Activated CD4-positive, alpha-beta memory T cell treated with anti-CD3 and anti-CD28 coated beads for 36 hours (primary cell): Measurements from ENCODE around the gene TOMM20. TPM values are rescaled to one million over a fixed set of nuclear protein-coding genes. Genes with fewer than 3 reads are reported as not detected.

ENCODE experiments used
- CTCF ChIA-PET: fragments of 350-600 bp; sonication (Branson Sonifier 250); formaldehyde crosslinking; loops from one replicate; lab custom pipeline; 2021; ENCODE audit warnings: antibody characterized with exemption, inconsistent platforms; lab: Charles Lee
- POLR2A ChIA-PET: fragments of 350-600 bp; sonication (Branson Sonifier 250); formaldehyde crosslinking; loops from one replicate; lab custom pipeline; 2021; ENCODE audit warnings: antibody characterized with exemption; lab: Charles Lee
- DNase-seq: peaks from one replicate; pipeline ENCODE4 v3.0.0-alpha.2; 2020
- H3K27ac Mint-ChIP-seq: one replicate; pipeline ENCODE4 v1.8.0; 2021; ENCODE audit warnings: mixed read lengths
- H3K27me3 Mint-ChIP-seq: one replicate; pipeline ENCODE4 v1.8.0; 2021; ENCODE audit warnings: mixed read lengths
- H3K36me3 Mint-ChIP-seq: one replicate; pipeline ENCODE4 v1.8.0; 2021; ENCODE audit warnings: mixed read lengths
- H3K4me1 Mint-ChIP-seq: one replicate; pipeline ENCODE4 v1.8.0; 2021; ENCODE audit warnings: low read depth, mixed read lengths
- H3K4me3 Mint-ChIP-seq: one replicate; pipeline ENCODE4 v1.8.0; 2021; ENCODE audit warnings: mild to moderate bottlenecking, mixed read lengths
- H3K9me3 Mint-ChIP-seq: one replicate; pipeline ENCODE4 v1.8.0; 2021; ENCODE audit warnings: mixed read lengths
- intact Hi-C: fragments of 100-400 bp; cut with micrococcal nuclease; formaldehyde crosslinking; loops from one replicate; pipeline ENCODE4 v1.15.1; 2023
- total RNA-seq, 2 experiments: library from RNA; stranded (reverse); gene quantifications; one replicate each; pipeline ENCODE4 v1.2.3, GENCODE V29; 2021

TOMM20 gene
- total RNA-seq, 2 experiments from 2014 or later, result 127 to 142 TPM

DNA sequence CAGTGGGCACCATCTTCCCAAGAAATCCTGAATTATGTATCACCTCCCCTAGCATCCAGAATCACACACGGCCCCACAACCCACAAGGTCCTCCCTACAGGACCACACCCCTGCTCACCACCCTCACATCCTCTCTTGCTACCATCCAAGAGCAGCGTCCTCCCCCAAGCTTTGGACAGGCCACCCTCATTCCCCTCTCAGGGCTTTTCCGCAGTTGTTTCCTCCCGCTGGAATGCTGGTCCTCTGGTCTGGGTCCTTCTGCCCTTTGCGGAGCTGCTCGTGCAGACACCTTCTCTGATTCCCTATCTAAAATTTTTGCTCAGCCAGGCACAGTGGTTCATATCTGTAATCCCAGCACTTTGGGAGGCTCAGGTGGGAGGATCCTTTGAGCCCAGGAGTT, 56.5 kb downstream of the TOMM20 start:
- ChIA-PET CTCF (no interaction called here), POLR2A (interaction anchor here (1.3 kb wide), 1 partner anchor 60 kb away, joined by 3 read pairs; no protein-coding TSS in a partner anchor)

DNA sequence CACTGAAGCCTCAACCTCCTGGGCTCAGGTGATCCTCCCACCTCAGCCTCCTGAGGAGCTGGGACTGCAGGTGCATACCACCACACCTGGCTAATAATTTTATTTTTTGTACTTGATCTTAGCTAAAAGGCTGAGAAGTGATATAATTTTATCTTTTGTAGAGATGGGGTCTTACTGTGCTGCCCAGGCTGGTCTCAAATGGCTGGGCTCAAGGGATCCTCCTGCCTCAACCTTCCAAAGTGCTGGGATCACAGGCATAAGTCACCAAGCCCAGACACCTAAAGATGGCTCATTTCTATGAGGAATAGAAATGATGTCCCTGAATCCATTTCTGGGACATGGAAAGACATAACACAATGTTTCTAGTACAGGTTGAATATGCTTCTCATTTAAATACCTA, 57.8 kb downstream of the TOMM20 start:
- Mint-ChIP-seq H3K27ac (no peak overlapping the region), H3K4me1 (peaks cover 35% of the 10 kb centered on the region), H3K9me3 (no peaks in the 10 kb centered on the region), H3K4me3 (no peak overlapping the region), H3K27me3 (no peaks in the 10 kb centered on the region), H3K36me3 (no peaks in the 10 kb centered on the region)
- ChIA-PET POLR2A (no interaction called here), CTCF (interaction anchor here (1.5 kb wide), 1 partner anchor 346 kb away, joined by 3 read pairs; no protein-coding TSS in a partner anchor)
- DNase-seq, result no peak
- intact Hi-C loops, result no loop called here

More for the DNA sequence above, 56.5 kb downstream of the TOMM20 start:
- Mint-ChIP-seq H3K27ac (peak overlapping the region; percentile 15), H3K9me3 (no peaks in the 10 kb centered on the region), H3K4me3 (no peak overlapping the region), H3K4me1 (peaks cover 38% of the 10 kb centered on the region), H3K36me3 (peaks cover 4% of the 10 kb centered on the region), H3K27me3 (no peaks in the 10 kb centered on the region)
- DNase-seq, result no peak
- intact Hi-C loops, result no loop called here

DNA sequence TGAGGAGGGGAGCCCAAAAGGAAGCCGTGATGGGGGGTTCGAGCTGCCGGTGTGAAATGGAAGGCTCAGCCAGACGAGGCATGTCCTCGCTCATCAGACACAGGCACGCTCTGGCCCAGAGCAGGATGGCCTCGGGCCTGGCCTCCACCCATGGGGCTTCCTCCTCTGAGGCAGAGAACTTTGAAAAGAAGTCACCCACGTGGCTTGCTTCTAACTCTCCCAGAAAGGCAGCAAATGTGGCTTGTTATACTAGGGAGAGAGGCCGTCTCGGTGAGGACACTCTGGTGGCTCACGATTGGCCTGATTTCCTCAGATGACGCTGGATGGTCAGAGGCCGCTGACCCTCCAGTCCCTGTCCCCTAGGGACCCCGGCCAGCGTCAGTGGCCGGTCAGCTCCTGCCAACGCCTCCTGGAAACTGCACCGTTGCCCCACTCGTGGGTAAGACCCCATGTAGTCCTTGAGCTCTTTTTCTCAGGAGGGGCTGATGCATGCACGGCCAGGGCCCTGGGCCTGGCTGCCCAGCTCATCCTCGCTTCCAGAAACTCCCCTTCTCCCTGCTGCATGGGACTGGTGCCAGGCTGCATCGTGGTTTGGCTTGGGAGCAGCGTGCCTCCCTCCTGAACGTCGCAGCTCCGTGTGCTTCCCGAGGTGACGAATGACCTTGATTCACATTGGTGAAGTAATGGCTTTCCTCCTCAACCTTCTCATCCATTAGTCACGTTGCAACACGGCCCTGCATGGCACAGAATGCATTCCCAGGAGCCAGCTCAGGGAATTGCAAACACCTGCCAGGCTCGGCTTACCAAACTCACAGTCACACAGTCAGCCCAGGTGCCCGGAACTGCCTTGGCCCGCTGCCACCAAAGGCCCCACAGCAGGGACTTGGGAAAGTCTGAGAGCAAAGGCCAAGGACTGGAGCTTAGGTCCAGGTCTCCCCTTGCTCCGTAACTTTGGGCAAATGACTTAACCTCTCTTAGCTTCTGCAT, 58.8 kb downstream of the TOMM20 start:
- no peak overlapping the region for H3K27ac Mint-ChIP-seq
- no peak for DNase-seq
- no peak overlapping the region for H3K4me3 Mint-ChIP-seq
- ChIA-PET CTCF (interaction anchor here (1.0 to 1.5 kb wide), 3 partner anchors 14 to 347 kb away, joined by 3 to 5 read pairs (median 3); no protein-coding TSS in a partner anchor), POLR2A (no interaction called here)
- H3K4me1 Mint-ChIP-seq, result peaks cover 26% of the 10 kb centered on the region
- no peaks in the 10 kb centered on the region for H3K27me3 Mint-ChIP-seq
- intact Hi-C loops, result no loop called here
- no peaks in the 10 kb centered on the region for H3K9me3 Mint-ChIP-seq
- no peaks in the 10 kb centered on the region for H3K36me3 Mint-ChIP-seq

DNA sequence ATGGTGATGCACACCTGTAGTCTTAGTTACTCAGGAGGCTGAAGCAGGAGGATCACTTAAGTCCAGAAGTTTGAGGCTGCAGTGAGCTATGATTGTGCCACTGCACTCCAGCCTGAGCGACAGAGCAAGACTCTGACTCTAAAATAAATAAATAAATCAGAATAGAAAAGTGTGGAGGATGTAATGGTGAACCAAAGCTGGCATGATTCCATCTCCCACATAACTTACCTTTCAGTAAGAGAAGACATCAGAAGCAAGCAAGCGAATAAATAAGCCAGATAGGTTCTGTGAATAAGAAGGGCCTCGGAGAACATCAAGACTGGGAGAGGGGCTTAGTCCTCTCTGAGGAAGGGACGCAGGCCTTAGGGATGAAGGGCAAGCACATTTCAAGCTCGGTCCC, 59.5 kb downstream of the TOMM20 start:
- Mint-ChIP-seq H3K4me3 (no peak overlapping the region), H3K9me3 (no peaks in the 10 kb centered on the region), H3K27me3 (no peaks in the 10 kb centered on the region), H3K27ac (no peak overlapping the region), H3K36me3 (no peaks in the 10 kb centered on the region), H3K4me1 (peaks cover 19% of the 10 kb centered on the region)
- CTCF ChIA-PET, result interaction anchor here (1.0 to 1.5 kb wide), 3 partner anchors 15 to 348 kb away, joined by 3 to 5 read pairs (median 3); no protein-coding TSS in a partner anchor
- DNase-seq, result no peak
- POLR2A ChIA-PET, result interaction anchor here (0.6 kb wide), 1 partner anchor 464 kb away, joined by 4 read pairs; no protein-coding TSS in a partner anchor
- intact Hi-C loops, result no loop called here

DNA sequence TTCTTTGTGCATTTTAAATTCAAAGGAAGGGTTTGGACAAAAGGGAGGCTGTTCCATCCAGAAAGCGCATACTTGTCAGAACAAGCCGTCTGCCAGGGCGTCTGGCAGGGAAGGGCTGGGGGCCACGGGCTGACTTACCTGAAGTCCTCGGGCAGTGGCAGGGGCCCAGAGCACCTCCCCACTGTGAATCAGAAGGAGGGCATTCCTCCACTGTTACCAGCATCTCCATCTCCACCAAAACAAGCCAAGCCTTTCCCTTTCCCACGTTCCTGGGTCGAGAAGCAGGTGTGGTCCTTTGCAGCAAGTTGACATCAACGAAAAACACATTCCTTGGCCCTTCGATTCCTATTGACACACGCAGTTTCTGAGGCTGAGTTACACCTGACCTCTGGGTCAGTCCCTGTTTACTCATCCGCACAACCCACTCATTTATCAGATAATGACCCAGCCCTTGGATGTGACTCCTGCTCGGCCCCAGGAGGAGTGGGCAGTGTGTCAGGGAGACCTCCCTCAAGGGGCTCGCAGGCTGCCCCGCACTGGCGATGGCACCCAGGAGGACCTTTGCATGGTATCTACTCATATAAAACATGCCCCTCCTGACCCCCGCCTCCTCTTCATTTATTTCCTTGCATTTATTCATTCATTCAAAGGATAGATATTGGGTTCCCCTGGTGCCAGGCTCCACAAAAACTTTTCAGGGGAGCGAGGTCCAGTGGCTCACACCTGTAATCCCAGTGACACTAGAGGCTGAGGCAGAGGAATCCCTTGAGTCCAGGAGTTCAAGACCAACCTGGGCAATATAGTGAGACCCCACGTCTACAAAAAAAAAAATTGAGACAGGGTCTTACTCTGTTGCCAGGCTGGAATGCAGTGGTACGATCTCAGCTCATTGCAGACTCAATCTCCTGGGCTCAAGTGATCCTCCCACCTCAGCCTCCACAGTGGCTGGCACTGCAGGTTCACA, 60.2 kb downstream of the TOMM20 start:
- H3K9me3 Mint-ChIP-seq, result no peaks in the 10 kb centered on the region
- H3K4me1 Mint-ChIP-seq, result peaks cover 18% of the 10 kb centered on the region
- H3K36me3 Mint-ChIP-seq, result no peaks in the 10 kb centered on the region
- ChIA-PET CTCF (interaction anchor here (0.8 to 1.3 kb wide), 3 partner anchors 15 to 904 kb away, joined by 3 to 5 read pairs (median 3); no protein-coding TSS in a partner anchor), POLR2A (interaction anchor here (0.6 kb wide), 1 partner anchor 464 kb away, joined by 4 read pairs; no protein-coding TSS in a partner anchor)
- H3K4me3 Mint-ChIP-seq, result no peak overlapping the region
- H3K27me3 Mint-ChIP-seq, result no peaks in the 10 kb centered on the region
- intact Hi-C loops, result no loop called here
- no peak for DNase-seq
- H3K27ac Mint-ChIP-seq, result no peak overlapping the region

DNA sequence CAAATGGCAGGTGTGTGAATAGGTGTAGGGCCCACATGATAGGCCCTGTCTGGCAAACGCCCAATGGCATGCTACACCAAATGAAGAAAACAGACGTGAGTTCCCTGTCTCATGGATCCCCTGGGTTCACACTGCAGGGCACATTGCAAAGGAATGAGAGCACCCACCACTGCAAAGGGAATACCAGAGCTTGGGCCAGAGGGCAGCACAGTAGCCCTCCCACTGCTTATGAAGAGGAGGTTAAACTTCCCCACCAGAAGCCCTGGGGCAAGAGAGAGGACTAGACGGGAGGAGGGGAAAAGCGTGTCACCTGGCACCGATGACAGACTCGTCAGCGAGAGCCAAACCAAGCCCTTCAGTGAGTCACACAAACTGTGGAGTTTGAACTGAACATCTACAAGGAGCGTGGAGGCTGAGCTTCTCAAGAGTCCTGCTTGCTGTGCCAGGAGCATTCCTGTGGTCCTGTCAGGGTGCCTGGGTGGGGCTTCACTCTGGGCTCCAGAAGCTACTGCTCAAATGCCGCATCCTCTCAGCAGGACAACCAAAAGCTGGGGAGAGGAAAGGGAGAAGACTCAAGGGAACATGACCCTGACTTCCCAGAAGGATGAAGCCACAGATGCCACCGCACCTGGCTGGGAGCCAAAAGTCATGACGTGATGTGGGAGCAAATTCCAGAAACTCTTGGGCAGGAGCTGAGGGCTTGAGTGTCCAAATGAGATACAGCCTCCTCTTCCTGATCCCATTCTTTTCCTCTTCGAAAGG, 61.1 kb downstream of the TOMM20 start:
- CTCF ChIA-PET, result interaction anchor here (0.8 kb wide), 1 partner anchor 904 kb away, joined by 3 read pairs; no protein-coding TSS in a partner anchor
- Mint-ChIP-seq H3K4me1 (peaks cover 24% of the 10 kb centered on the region), H3K36me3 (no peaks in the 10 kb centered on the region), H3K27me3 (no peaks in the 10 kb centered on the region), H3K4me3 (no peak overlapping the region), H3K27ac (no peak overlapping the region), H3K9me3 (no peaks in the 10 kb centered on the region)
- intact Hi-C loops, result no loop called here
- POLR2A ChIA-PET, result no interaction called here
- peak; percentile 60 for DNase-seq

DNA sequence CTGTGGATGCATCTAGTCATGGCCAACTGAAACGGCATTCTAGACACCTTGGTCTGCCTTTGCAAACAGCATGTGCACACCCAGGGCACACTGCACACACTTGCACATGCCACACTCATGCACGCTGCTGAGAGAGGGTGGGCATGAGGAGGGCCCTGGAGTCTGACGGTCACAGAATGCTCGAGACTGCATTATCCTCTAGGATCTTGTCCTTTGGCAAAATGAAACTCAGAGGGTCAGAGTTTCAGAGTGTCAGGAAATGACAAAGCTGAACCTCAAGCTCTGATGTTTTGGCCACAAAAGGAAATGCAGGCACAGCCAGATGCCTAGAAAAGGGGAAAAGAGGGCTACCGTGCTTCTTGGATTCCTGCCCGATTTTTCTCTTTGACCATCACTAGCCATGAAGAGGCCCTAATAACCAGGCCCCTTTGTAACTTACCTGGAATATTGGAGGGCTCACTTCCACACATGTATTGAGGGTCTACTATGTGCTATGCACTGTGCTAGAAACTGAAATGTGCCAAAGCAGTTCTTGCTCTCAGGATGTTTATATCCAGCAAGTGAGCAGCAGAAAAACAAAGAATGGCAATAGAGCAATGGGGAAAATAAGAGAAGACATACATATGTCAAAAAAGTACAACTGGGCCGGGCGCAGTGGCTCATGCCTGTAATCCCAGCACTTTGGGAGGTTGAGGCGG, 65.4 kb downstream of the TOMM20 start:
- Mint-ChIP-seq H3K36me3 (no peaks in the 10 kb centered on the region), H3K9me3 (no peaks in the 10 kb centered on the region), H3K4me3 (no peak overlapping the region), H3K4me1 (peaks cover 21% of the 10 kb centered on the region), H3K27ac (peak overlapping the region; percentile 29), H3K27me3 (no peaks in the 10 kb centered on the region)
- DNase-seq, result peak; percentile 16
- POLR2A ChIA-PET, result no interaction called here
- CTCF ChIA-PET, result interaction anchor here (1.0 kb wide), 1 partner anchor 27 kb away, joined by 3 read pairs; no protein-coding TSS in a partner anchor
- intact Hi-C loops, result no loop called here

DNA sequence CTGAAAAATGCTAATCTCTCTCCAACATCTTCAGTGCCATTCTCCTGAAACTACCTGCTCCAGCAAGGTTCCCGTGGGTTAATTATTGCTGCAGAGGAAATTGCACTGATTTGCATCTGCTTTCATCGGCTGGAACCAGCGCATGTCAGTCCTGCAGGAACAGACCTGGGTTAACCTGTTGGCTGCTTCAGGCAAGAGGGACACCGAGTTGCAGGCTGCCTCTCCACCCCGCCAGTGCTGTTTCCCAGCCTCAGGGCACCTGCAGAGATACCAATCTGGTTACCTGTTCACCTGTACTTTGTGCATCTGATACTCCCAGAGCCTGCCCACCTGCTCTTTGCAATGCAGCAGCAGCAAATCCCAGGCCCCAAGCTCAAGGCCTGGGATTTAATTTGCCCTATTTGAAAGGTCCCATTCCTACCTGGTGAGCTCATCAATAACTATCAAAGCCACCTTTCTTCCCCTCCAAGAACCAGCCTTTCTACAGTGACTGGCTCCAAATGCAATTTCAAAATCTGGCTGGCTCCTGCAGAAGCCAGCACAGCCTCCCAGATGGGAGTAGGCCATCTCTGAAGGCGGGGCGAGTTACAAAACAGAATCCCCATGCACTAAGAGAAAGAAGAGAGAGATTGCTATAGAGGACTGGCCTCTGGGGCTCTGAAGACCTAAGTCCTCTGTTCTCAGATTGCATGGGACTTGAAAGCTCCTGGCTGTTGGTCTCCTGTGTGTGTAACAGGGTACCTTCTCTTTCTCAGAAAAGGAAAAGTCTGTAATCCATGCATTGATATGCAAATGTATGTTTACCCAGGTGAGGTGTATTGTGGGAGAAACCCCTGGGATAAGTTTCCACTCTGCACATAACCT, 67.8 kb downstream of the TOMM20 start:
- H3K4me3 Mint-ChIP-seq, result no peak overlapping the region
- ChIA-PET POLR2A (interaction anchor here (1.2 kb wide), 1 partner anchor 14 kb away, joined by 3 read pairs; no protein-coding TSS in a partner anchor), CTCF (no interaction called here)
- no peaks in the 10 kb centered on the region for H3K27me3 Mint-ChIP-seq
- no peaks in the 10 kb centered on the region for H3K9me3 Mint-ChIP-seq
- peaks cover 22% of the 10 kb centered on the region for H3K4me1 Mint-ChIP-seq
- H3K27ac Mint-ChIP-seq, result no peak overlapping the region
- no peaks in the 10 kb centered on the region for H3K36me3 Mint-ChIP-seq
- intact Hi-C loops, result no loop called here
- DNase-seq, result no peak
